Neuronal stem cell (in vitro differentiated cells): Measurements from ENCODE around the gene STRBP.
"Not testable (repeated sequence)": the region's sequence is repeated elsewhere in the genome, so short reads cannot be mapped to it uniquely, and the experiment has no call there.

ENCODE experiments used
- DNase-seq: peaks from one replicate; pipeline ENCODE4 v3.0.0-alpha.2; 2013; ENCODE audit warnings: low spot score
- H2AFZ ChIP-seq: one replicate; pipeline ENCODE4 v1.6.1; 2013; ENCODE audit warnings: mild to moderate bottlenecking, low read length, inconsistent platforms
- H2AK5ac ChIP-seq: 2 replicates; pipeline ENCODE4 v1.6.1; 2013; ENCODE audit warnings: low read depth, mild to moderate bottlenecking, inconsistent platforms, low read length, moderate library complexity, mixed read lengths
- H2BK120ac ChIP-seq: 2 replicates; pipeline ENCODE4 v1.6.1; 2013; ENCODE audit warnings: low read depth, mild to moderate bottlenecking, inconsistent platforms, low read length, moderate library complexity, mixed read lengths
- H2BK12ac ChIP-seq: one replicate; pipeline ENCODE4 v1.6.1; 2013; ENCODE audit warnings: low read length, inconsistent platforms
- H2BK15ac ChIP-seq: 2 replicates; pipeline ENCODE4 v1.6.1; 2013; ENCODE audit warnings: mild to moderate bottlenecking, low read length, inconsistent platforms, mixed read lengths
- H2BK5ac ChIP-seq: one replicate; pipeline ENCODE4 v1.6.1; 2013; ENCODE audit warnings: inconsistent platforms, mild to moderate bottlenecking, low read length, moderate library complexity
- H3K14ac ChIP-seq: one replicate; pipeline ENCODE4 v1.6.1; 2013; ENCODE audit warnings: low read length, inconsistent platforms
- H3K18ac ChIP-seq: 2 replicates; pipeline ENCODE4 v1.6.1; 2013; ENCODE audit warnings: low read length, inconsistent platforms
- H3K23ac ChIP-seq: 2 replicates; pipeline ENCODE4 v1.6.1; 2013; ENCODE audit warnings: low read depth, mild to moderate bottlenecking, mixed read lengths, low read length, inconsistent platforms; ENCODE audit not compliant: poor library complexity
- H3K27ac ChIP-seq: replicated peaks from 3 replicates; pipeline ENCODE4 v1.5.1; 2013; ENCODE audit warnings: low read length, inconsistent platforms
- H3K27me3 ChIP-seq, 3 experiments: 2 replicates each; pipeline ENCODE4 v1.6.1; 2013; ENCODE audit warnings: low read length in 3 of 3, mild to moderate bottlenecking in 2 of 3, inconsistent platforms in 1 of 3, low read depth in 1 of 3, mixed read lengths in 1 of 3, moderate library complexity in 1 of 3; ENCODE audit not compliant: control insufficient read depth in 3 of 3, insufficient read depth in 3 of 3
- H3K36me3 ChIP-seq, 2 donors: replicated peaks in 1 of 2; 2 replicates each; pipeline ENCODE4 v1.6.1; 2013; ENCODE audit warnings: low read length in 2 of 2; ENCODE audit not compliant: control insufficient read depth in 2 of 2, insufficient read depth in 2 of 2
- H3K4ac ChIP-seq: 2 replicates; pipeline ENCODE4 v1.6.1; 2013; ENCODE audit warnings: inconsistent platforms, mild to moderate bottlenecking, low read length, moderate library complexity
- H3K4me1 ChIP-seq, 2 donors: 1 replicate in 1 of 2; 2 replicates in 1 of 2; pipeline ENCODE4 v1.6.1; 2013; ENCODE audit warnings: low read length in 2 of 2, low read depth in 1 of 2; ENCODE audit not compliant: control insufficient read depth in 2 of 2, insufficient read depth in 1 of 2
- H3K4me2 ChIP-seq: one replicate; pipeline ENCODE4 v1.6.1; 2013; ENCODE audit warnings: mild to moderate bottlenecking, low read length, inconsistent platforms; ENCODE audit not compliant: insufficient read depth, poor library complexity, severe bottlenecking
- H3K4me3 ChIP-seq, 2 donors: 2 replicates each; pipeline ENCODE4 v1.5.1; 2013; ENCODE audit warnings: low read length in 2 of 2, mild to moderate bottlenecking in 2 of 2, inconsistent platforms in 1 of 2, moderate library complexity in 1 of 2
- H3K79me1 ChIP-seq: one replicate; pipeline ENCODE4 v1.6.1; 2013; ENCODE audit warnings: low read depth, mild to moderate bottlenecking, inconsistent platforms, low read length, moderate library complexity
- H3K9ac ChIP-seq: one replicate; pipeline ENCODE4 v1.6.1; 2013; ENCODE audit warnings: mild to moderate bottlenecking, low read depth, low read length, inconsistent platforms; ENCODE audit not compliant: poor library complexity
- H3K9me3 ChIP-seq, 2 donors: replicated peaks in 1 of 2; 2 replicates each; pipeline versions ENCODE3 to v1.6.1; 2013; ENCODE audit warnings: low read length in 2 of 2, mild to moderate bottlenecking in 2 of 2, inconsistent platforms in 1 of 2, low read depth in 1 of 2, mixed read lengths in 1 of 2, moderate library complexity in 1 of 2; ENCODE audit not compliant: control insufficient read depth in 2 of 2, insufficient read depth in 1 of 2
- H4K8ac ChIP-seq: one replicate; pipeline ENCODE4 v1.6.1; 2013; ENCODE audit warnings: low read depth, mild to moderate bottlenecking, inconsistent platforms, low read length, moderate library complexity
- H4K91ac ChIP-seq: one replicate; pipeline ENCODE4 v1.6.1; 2013; ENCODE audit warnings: low read length, low read depth, mild to moderate bottlenecking, inconsistent platforms; ENCODE audit not compliant: poor library complexity
- WGBS, 2 donors: extraction: QIAGEN DNeasy Blood & Tissue Kit; methylation state at CpG; one replicate each; pipeline ENCODE4 v1.1.7; 2013; ENCODE audit warnings: missing lambda C conversion rate in 2 of 2, mixed read lengths in 1 of 2; ENCODE audit not compliant: insufficient read length in 2 of 2, insufficient replicate concordance in 1 of 2; ENCODE audit errors: extremely low coverage in 2 of 2; 5-methylcytosine and 5-hydroxymethylcytosine counted together

Gene STRBP

DNA sequence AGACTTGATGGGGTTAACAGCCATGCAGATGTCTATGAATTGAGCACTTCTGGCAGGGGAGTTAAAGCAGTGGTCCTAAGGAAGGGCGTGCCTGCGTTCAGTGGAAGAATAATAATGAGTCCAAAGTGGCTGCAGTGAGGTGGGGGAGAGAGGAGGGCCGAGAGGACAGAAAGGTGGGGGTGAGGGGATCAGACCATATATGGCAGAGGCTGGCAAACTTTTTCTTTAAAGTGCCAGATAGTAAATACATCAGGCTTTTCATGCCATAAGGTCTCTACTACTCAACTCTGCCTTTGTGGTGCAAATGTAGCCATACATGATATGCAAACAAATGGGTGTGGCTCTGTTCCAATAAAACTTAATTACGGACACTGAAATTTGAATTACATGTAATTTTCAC is 77.1 kb downstream of the STRBP start:
- Histone ChIP-seq H3K18ac (no peak overlapping the region), H3K4ac (no peak overlapping the region), H3K79me1 (no peaks in the 10 kb centered on the region), H3K9me3 (peaks cover 0 to 4% of the 10 kb centered on the region in 2 donors), H2BK12ac (no peak overlapping the region), H3K27me3 (no peaks in the 10 kb centered on the region), H3K27ac (no peak overlapping the region), H2BK5ac (no peak overlapping the region), H3K4me1 (peaks cover 0 to 3% of the 10 kb centered on the region in 2 donors), H3K4me2 (no peak overlapping the region), H3K23ac (no peak overlapping the region), H3K14ac (no peak overlapping the region), H3K36me3 (no peaks in the 10 kb centered on the region), H2AFZ (no peak overlapping the region), H3K9ac (no peak overlapping the region), H4K91ac (no peak overlapping the region), H2BK120ac (no peak overlapping the region), H4K8ac (no peak overlapping the region), H3K4me3 (peak overlapping the region in 1 of 2 donors; percentile 28), H2BK15ac (no peak overlapping the region), H2AK5ac (no peak overlapping the region)
- no CpG with 5 or more reads among the region's 4 CpGs for WGBS, 2 donors
- no peak for DNase-seq

DNA sequence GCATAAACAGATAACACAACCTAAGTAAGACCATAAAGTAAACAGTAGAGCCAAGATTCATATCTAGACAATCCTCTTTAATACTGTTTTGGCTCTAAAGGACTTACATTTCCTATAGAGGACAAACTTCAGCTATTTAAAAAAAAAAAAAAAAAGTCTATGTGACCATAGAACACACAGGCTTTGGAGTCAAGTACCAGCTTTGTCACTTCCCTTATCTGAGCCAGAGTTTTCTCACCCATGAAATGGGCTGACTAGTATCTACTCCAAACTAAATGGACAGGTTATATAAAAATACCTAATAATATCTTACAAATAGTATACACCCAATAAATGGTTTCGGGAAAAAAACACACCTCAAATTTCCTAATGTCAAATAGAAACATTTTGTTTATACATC is 81.3 kb downstream of the STRBP start:
- Histone ChIP-seq H2BK15ac (no peak overlapping the region), H3K4me2 (no peak overlapping the region), H3K4me1 (peaks cover 0 to 3% of the 10 kb centered on the region in 2 donors), H3K18ac (no peak overlapping the region), H2BK120ac (no peak overlapping the region), H3K23ac (no peak overlapping the region), H2AFZ (no peak overlapping the region), H4K91ac (no peak overlapping the region), H2BK5ac (no peak overlapping the region), H3K79me1 (no peaks in the 10 kb centered on the region), H3K36me3 (no peaks in the 10 kb centered on the region), H3K4ac (no peak overlapping the region), H3K9ac (no peak overlapping the region), H4K8ac (no peak overlapping the region), H3K14ac (no peak overlapping the region), H3K9me3 (peaks cover 0 to 4% of the 10 kb centered on the region in 2 donors), H3K27me3 (no peaks in the 10 kb centered on the region), H2AK5ac (no peak overlapping the region), H2BK12ac (no peak overlapping the region), H3K27ac (no peak overlapping the region), H3K4me3 (no peak overlapping the region)
- DNase-seq: no peak
- WGBS, 2 donors: no CpG with 5 or more reads among the region's 1 CpG

DNA sequence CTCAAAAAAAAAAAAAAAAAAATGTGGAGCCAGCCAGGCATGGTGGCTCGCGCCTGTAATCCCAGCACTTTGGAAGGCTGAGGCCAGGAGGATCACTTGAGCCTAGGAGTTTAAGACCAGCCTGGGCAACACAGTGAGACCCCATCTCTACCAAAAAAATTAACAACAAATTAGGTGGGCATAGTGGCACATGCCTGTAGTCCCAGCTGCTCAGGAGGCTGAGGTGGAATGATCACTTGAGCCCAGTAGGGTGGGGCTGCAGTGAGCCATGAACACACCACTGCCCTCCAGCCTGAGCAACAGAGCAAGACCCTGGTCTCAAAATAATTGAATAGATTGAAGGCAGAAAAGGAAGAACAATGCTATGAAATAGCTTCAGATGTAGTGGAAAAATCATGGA is 82.4 kb downstream of the STRBP start:
- WGBS, 2 donors: no CpG with 5 or more reads among the region's 2 CpGs
- H3K27ac ChIP-seq, H4K8ac ChIP-seq, DNase-seq, H3K4ac ChIP-seq, H3K14ac ChIP-seq, H2AFZ ChIP-seq, H2BK5ac ChIP-seq, H3K4me1 ChIP-seq, H3K27me3 ChIP-seq, H3K23ac ChIP-seq, H2BK12ac ChIP-seq, H3K79me1 ChIP-seq, H3K4me3 ChIP-seq, H2BK120ac ChIP-seq, H3K4me2 ChIP-seq, H4K91ac ChIP-seq, H2AK5ac ChIP-seq, H3K9ac ChIP-seq, H3K36me3 ChIP-seq, H3K9me3 ChIP-seq, H3K18ac ChIP-seq, H2BK15ac ChIP-seq: not testable (repeated sequence)

DNA sequence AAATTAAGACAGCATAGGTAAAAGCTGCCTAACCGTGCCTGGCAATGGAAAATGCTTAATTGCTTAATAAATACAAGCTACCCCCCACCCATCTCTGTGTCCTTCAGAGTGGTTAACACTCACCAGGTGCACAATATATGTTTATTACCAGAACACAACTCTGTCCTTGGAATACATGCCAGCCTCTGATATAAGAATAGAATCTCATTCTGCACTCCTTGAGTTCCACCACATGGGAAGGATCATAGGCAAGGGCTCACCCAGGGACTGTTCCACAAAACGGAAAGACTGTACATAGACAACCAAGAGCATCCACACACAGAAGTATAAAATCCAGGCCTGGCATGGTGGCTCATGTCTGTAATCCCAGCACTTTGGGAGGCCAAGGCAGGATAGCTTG is 91.4 kb downstream of the STRBP start:
- Histone ChIP-seq H2BK120ac (no peak overlapping the region), H3K9me3 (no peaks in the 10 kb centered on the region), H3K4ac (no peak overlapping the region), H3K4me2 (no peak overlapping the region), H4K8ac (no peak overlapping the region), H3K4me3 (no peak overlapping the region), H3K79me1 (no peaks in the 10 kb centered on the region), H4K91ac (no peak overlapping the region), H2BK15ac (no peak overlapping the region), H2BK12ac (no peak overlapping the region), H3K23ac (no peak overlapping the region), H3K9ac (no peak overlapping the region), H3K27me3 (no peaks in the 10 kb centered on the region), H2AFZ (no peak overlapping the region), H3K18ac (no peak overlapping the region), H3K27ac (no peak overlapping the region), H3K14ac (no peak overlapping the region), H3K4me1 (no peaks in the 10 kb centered on the region), H2AK5ac (no peak overlapping the region), H3K36me3 (peaks cover 6 to 18% of the 10 kb centered on the region in 2 donors), H2BK5ac (no peak overlapping the region)
- WGBS, 2 donors: no CpG with 5 or more reads among the region's 2 CpGs
- no peak for DNase-seq
